Measurements from ENCODE around the gene SMG6. TPM values are rescaled to one million over a fixed set of nuclear protein-coding genes. Genes with fewer than 3 reads are reported as not detected.
"Not testable (repeated sequence)": the region's sequence is repeated elsewhere in the genome, so short reads cannot be mapped to it uniquely, and the experiment has no call there.

SMG6 gene
- 30.1 TPM for polyA plus RNA-seq (ENCODE audit: insufficient read length)
- long read RNA-seq, donor 1, full-length matches to known transcripts: 19 of 19 reads
- long read RNA-seq, donor 1, partial matches to known transcripts: 0 of 19 reads
- long read RNA-seq, donor 1, other reads (novel, unspliced or antisense): 0 of 19 reads
- long read RNA-seq, donor 2, full-length matches to known transcripts: 15 of 15 reads
- long read RNA-seq, donor 2, partial matches to known transcripts: 0 of 15 reads
- long read RNA-seq, donor 2, other reads (novel, unspliced or antisense): 0 of 15 reads
- long read RNA-seq, donor 3, transcript SMG6-215 (1 exons, 2,419 nt): major isoform, 26 of 32 reads
- long read RNA-seq, donor 3, partial matches to known transcripts: 5 of 32 reads
- long read RNA-seq, donor 3, other reads (novel, unspliced or antisense): 0 of 32 reads
- long read RNA-seq, donor 4, transcript SMG6-215 (1 exons, 2,419 nt): major isoform, 6 of 6 reads
- long read RNA-seq, donor 4, partial matches to known transcripts: 0 of 6 reads
- long read RNA-seq, donor 4, other reads (novel, unspliced or antisense): 0 of 6 reads
- long read RNA-seq, donor 5, full-length matches to known transcripts: 11 of 30 reads
- long read RNA-seq, donor 5, partial matches to known transcripts: 11 of 30 reads
- long read RNA-seq, donor 5, other reads (novel, unspliced or antisense): 8 of 30 reads
- long read RNA-seq, donor 6, transcript SMG6-215 (1 exons, 2,419 nt): major isoform, 11 of 18 reads
- long read RNA-seq, donor 6, partial matches to known transcripts: 6 of 18 reads
- long read RNA-seq, donor 6, other reads (novel, unspliced or antisense): 0 of 18 reads
- long read RNA-seq, donor 7, transcript SMG6-215 (1 exons, 2,419 nt): major isoform, 15 of 20 reads
- long read RNA-seq, donor 7, partial matches to known transcripts: 5 of 20 reads
- long read RNA-seq, donor 7, other reads (novel, unspliced or antisense): 0 of 20 reads
- long read RNA-seq, donor 8, transcript SMG6-215 (1 exons, 2,419 nt): major isoform, 6 of 6 reads
- long read RNA-seq, donor 8, partial matches to known transcripts: 0 of 6 reads
- long read RNA-seq, donor 8, other reads (novel, unspliced or antisense): 0 of 6 reads

DNA sequence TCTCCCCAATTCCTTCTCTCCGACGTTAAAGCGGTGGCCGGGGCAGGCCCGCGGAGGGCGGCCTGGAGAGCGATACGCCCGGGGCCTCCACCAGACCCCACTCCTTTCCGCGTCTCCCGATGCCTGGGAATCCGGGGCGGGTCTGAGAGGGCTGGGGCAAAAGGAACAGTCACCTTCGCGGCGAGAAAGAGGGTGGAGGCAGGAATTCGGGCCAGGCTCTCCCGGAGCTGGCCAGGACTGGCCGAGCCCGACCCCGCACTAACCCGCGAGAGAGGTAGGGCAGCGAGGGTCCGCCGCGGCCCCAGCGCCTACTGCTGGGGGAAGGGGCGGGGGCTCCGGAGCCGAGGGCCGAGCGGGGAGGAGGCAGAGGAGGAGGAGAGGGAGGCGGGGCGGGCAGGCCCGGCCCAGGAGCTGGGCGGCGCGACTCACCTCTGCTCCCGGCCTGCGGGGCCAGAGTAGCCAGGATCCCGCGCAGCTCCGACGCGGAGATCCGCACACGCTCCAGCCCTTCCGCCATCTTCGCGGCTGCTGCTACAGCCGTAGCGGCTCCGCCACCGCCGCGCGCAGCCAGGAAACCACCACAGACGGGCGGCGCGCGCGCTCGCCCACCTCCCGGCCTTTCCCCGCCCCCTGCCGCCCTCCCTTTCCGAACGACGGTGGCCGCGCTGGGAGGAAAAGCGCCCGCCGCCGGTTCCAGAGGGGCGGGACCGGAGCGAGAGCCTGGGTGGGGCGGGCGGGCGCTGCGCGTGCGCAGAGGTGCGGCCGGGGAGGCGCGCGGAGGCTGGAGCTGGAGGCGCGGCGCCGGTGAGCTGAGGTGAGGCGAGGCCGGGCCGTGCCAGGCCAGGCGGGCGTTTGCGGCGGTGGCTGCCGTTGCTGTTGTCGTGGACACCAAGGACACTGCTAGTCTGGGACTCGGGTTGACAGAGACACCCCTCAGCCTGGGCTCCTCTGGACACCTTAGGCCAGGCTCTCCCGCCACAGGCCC, at the start of gene SMG6, which contains the start of gene SRR:
Gene SMG6, minus strand, starts transcription at position 582 of the 985 bp plus-strand sequence. Its CDS starts 65 bp downstream, at position 517.
Gene SRR, plus strand, starts transcription at position 747 of the 985 bp plus-strand sequence. CDS start 11,611 bp downstream, outside the sequence.
- DNase-seq: peak; percentile 92

- DNase-seq: no peak
These were observed 47.7 kb upstream of the SMG6 start for GRCh38 chr17:2351269-2351668.

DNA sequence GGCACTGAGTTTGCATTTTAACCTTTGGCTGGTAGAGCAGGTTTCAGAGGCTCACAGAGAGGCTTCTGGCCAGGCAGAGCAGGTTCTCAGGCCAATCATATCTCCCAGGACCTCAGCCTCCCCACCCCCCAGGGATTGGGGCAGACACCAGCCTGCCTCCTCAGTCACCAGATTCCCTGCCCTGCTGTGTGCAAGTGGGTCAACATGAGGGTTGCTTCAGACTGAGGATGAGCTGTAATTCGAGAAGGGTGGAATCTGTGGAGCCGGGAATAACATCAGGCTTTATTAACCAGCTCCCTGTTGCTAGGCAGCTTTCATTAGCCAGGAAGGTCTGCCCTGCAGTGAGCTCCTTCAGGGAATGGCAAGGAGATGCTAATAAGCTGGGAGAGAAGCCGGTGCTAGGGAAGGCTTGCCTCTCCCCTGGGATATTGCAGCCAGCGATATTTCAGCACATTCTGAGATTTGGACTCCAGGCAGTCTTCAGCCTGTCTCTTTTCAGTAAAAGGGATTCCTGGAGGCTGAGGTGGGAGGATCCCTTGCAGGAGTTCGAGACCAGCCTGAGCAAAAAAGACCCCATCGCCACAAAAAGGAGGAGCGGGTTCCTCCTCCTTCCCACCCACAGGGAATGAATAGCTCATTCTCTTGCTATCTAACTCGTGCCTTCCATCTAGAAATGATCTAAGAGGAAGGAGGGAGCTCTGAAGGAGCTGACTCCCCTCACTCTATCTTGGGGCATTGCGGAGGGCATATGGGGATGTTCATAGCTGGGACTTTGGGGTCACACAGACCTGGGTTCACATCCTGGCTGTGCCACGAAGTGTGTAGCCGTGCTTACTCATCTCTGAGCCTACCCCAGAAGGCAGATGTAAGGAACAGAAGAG, 44.5 kb upstream of the SMG6 start:
- DNase-seq: peak; percentile 73

DNA sequence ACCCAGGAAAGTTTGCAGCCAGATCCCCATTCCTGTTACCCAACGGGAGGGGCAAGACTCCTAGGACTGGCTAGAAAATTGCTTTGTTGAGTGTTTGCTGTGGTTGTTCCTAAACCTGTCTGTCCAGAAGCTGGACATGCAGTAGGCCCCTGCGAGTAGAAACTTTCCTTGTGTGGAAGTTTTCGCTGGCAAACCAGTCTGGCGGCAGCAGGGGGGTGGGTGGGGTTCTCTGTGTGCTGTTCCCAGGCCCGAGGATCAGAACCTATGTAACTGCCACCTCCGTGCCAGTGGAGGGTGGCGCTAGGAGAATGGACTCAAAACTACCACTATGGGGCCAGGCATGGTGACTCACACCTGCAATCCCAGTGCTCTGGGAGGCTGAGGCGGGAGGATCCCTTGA, 42.9 kb upstream of the SMG6 start:
- no peak for DNase-seq

- DNase-seq: no peak
These were observed 40.9 kb upstream of the SMG6 start for GRCh38 chr17:2344528-2344927.

GRCh38 chr17:2343421-2343820, 39.8 kb upstream of the SMG6 start:
- no peak for DNase-seq

- no peak for DNase-seq
These were observed 34.7 kb upstream of the SMG6 start for GRCh38 chr17:2338315-2338657.

DNA sequence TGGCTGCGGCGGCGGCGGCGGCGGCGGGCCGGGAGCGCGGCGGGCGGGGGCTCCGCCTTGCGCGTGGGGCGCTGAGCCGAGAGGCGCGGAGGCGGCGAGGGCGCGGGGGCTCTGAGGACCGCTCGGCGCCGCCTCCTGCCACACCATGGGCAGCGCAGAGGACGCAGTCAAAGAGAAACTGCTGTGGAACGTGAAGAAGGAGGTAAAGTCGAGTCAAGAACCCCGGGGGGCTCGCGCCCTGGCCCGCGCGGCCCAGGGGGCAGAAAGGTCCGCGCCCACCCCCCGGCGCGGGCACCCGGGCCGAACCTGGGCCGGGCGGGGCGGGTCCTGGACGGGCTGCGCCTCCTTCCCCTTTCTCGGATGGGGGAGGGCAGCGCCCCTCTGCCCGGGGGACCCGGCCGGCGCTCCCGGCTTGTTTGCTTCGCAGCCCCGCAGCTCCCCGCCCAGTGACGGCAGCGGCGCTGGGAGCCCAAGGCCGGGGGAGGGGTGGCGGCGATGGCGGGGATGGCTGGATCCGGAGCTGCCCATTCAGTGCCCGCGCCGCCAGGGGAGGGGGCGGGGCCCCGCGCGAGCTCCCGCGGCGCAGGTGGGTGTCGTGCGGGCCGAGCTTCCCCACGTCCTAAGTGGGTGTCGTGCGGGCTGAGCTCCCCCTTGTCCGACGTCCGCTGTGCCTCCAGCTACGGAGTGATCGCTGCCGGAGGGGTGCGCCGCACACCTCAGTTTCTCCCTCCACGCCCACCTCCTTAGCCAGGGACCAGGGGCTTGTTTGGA, 34.1 kb upstream of the SMG6 start:
- DNase-seq: no peak

DNA sequence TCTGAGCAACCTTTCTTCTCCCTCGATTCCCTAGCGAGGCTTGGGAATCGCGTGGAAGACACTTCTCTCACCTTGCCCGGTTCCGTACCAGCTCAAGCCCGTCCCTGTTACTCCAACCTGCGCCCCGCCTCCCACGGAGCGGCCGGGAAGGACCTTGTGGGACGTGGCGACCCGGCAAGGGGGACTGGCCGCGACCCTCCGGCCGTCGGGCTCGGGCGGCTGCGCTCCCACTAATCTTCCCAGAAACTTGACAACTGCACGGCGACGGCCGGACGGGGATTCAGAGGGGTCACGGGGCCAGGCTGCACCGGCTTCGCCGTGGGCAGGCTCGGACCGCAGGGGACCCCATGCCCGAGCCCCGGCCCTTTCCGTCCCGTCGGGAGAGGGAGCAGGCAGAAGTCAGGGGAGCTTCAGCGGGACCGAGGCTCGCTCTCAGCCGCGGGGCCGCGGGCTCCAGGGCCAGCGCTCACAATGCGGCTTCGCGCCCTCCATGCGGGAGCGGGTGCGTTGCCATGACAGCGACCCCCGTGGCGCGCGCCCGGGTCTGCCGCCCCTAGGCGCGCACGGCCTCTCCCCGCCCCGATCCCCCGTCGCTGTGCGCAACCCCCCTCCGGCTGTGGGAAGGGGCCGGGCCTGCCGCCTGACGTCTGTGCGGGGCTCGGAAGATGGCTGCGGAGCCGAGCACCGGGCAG, 33.4 kb upstream of the SMG6 start, which contains the start of gene SGSM2:
Gene SGSM2, plus strand, starts transcription at position 650 of the 692 bp plus-strand sequence. CDS start 188 bp downstream, outside the sequence.
- DNase-seq: peak; percentile 55

DNA sequence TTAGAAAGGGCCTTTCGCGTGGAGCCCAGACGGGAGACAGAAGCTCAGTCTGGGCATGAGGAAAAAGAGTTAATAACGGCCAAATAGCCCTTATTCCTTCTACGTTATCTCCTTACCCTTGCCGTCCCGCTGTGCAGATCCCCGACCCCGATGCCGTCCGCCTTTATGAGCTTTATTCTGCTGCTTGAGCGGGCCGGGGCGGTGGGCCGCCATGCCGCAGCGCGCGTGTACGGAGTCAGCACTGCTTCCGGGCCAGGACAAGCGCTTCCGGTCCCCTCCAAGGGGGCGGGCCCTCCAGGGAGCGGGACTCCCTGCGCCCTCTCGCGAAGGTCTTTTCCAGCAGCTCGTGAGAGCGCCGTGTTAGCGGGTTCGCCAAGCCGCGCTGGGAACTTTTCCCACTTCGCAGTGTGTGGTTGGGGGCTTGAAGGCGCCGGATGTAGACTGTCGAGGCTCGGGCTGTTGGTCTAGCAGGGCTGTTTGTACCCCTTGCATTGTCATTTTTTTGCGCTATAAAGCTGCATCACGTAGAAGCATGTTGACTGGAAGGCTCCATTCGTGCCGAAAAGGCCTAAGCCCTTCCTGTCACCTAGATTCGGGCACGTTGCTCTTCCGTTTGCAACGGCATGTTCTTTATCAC, 32.7 kb upstream of the SMG6 start, which contains the start of gene TSR1:
Gene TSR1, minus strand, starts transcription at position 243 of the 637 bp plus-strand sequence. Its CDS starts 30 bp downstream, at position 213.
- peak; percentile 91 for DNase-seq

DNA sequence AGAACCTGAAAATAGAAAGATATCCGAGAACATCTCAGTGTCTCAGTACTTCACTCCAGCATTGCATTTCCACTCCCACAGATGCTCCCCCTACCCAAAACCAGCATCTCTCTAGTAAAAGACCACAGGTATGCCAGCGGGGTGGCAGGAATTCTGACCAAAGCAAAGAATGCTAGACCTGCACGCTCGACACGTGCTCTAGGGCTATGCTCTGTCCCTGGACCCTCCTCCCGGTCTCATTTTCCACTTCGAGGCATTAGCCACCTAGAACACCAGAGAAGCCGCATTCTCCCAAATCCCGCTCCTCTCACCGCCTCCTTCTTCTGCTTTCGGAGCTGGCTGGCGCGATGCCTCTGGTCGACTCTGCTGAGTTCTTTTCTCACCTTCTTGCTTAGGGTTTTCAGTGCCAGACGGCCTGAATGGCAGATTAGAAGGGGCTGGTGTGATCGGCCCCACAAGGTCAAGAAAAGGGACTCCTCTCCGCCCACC, 32.2 kb upstream of the SMG6 start:
- no peak for DNase-seq

DNA sequence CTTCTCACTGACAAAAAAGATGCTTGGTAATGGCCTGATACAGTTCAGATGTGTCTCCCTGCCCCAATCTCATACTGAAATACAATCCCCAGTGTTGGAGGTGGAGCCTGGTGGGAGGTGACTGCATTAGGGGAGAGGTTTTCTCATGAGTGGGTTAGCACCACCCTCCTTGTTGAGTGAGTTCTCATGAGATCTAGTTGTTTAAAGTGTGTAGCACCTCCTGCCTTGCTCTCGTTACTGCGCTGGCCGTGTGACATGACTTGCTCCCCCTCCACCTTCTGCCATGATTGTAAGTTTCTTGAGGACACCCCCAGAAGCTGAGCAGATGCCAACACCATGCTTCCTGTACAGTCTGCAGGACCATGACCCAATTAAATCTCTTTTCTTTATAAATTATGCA, 27.7 kb upstream of the SMG6 start:
- DNase-seq: no peak

GRCh38 chr17:2323629-2324314, 20.2 kb upstream of the SMG6 start:
- no peak for DNase-seq

GRCh38 chr17:2321399-2321798, 17.8 kb upstream of the SMG6 start:
- DNase-seq: no peak

- DNase-seq: no peak
These were observed 15.5 kb upstream of the SMG6 start for GRCh38 chr17:2319051-2319450.

GRCh38 chr17:2317796-2318195, 14.2 kb upstream of the SMG6 start:
- DNase-seq: no peak

GRCh38 chr17:2316916-2317205, 13.3 kb upstream of the SMG6 start:
- not testable (repeated sequence) for DNase-seq

All from left kidney (tissue), 8 donors.